ENCODE results near the gene MYO1B.

DNA sequence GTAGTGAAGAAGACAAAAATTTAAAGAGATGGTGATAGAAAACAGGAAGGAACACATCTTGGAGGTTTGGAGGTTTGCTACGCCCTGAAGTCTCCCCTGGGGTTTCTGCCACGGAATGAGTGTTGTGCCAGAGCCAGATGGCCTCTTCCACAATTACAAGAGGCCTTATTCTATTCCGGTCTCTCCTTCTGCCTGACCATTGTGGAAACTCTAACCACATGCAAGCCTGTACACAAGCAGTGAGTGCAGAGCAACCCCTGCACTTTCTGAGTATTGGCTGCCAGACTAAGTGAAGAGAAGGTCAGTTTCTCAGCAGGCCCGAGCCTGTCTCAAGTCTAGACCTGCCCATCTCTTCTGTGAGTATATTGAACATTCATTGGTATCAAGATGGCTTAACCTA lies 22.7 kb upstream of the MYO1B start:
- TF ChIP-seq POLR2AphosphoS5 (IDR thresholded peaks at IDR 0.05; ENCODE audit: borderline replicate concordance, low read depth, low read length) (no peak), EZH2 (IDR thresholded peaks at IDR 0.05) (no peak)
